ENCODE data around the gene CCDC40. TPM values are rescaled to one million over a fixed set of nuclear protein-coding genes. Genes with fewer than 3 reads are reported as not detected.

The CCDC40 gene
- total and polyA plus RNA-seq, 2 of the 13 experiments (the other 11 are each of a cell fraction or from before 2014, with no cell fraction given): 4.1 to 5.5 TPM

- TF ChIP-seq ERF (CRISPR knock-in tag; IDR thresholded peaks at IDR 0.05) (peak; percentile 99), ZBTB38 (CRISPR knock-in tag; IDR thresholded peaks at IDR 0.05) (peak; percentile 85), ZNF605 (CRISPR knock-in tag; IDR thresholded peaks at IDR 0.05) (peak; percentile 99), ZC3H4 (CRISPR knock-in tag; IDR thresholded peaks at IDR 0.05; ENCODE audit: borderline replicate concordance) (no peak), FUBP1 (CRISPR knock-in tag; IDR thresholded peaks at IDR 0.05; ENCODE audit: borderline replicate concordance) (peak; percentile 25; the same call in 1 of the 2 replicates), BATF2 (CRISPR knock-in tag; IDR thresholded peaks at IDR 0.05) (no peak), RFXAP (CRISPR knock-in tag; IDR thresholded peaks at IDR 0.05; ENCODE audit: borderline replicate concordance) (peak; percentile 89; the same call in 1 of the 2 replicates), IKZF5 (CRISPR knock-in tag; IDR thresholded peaks at IDR 0.05) (peak; percentile 99), HHEX (CRISPR knock-in tag; IDR thresholded peaks at IDR 0.05) (no peak), CBX1 (IDR thresholded peaks at IDR 0.05; ENCODE audit: low read depth) (peak; percentile 71), ZNF672 (CRISPR knock-in tag; IDR thresholded peaks at IDR 0.05) (no peak), HNRNPLL (IDR thresholded peaks at IDR 0.05; ENCODE audit: low read depth, low read length, poor library complexity, severe bottlenecking) (peak; percentile 61), SP140L (CRISPR knock-in tag; IDR thresholded peaks at IDR 0.05; ENCODE audit: borderline replicate concordance) (peak; percentile 60; the same call in 1 of the 2 replicates), ZNF598 (CRISPR knock-in tag; IDR thresholded peaks at IDR 0.05; ENCODE audit: borderline replicate concordance) (no peak), ZNF12 (CRISPR knock-in tag; IDR thresholded peaks at IDR 0.05) (peak; percentile 94), ZNF382 (CRISPR knock-in tag; IDR thresholded peaks at IDR 0.05; ENCODE audit: borderline replicate concordance) (no peak), ZNF552 (CRISPR knock-in tag; IDR thresholded peaks at IDR 0.05; ENCODE audit: borderline replicate concordance) (peak; percentile 78; the same call in 1 of the 2 replicates), NR3C1 (CRISPR knock-in tag; IDR thresholded peaks at IDR 0.05) (no peak), POLR2A (IDR thresholded peaks at IDR 0.05; ENCODE audit: insufficient read depth in 1 of 2, low read depth in 2 of 2, low read length in 2 of 2) (peak in 1 of 2 experiments; percentile 93; a peak in 2 of 4 replicates), GABPB1 (CRISPR knock-in tag; IDR thresholded peaks at IDR 0.05) (peak; percentile 89), EED (CRISPR knock-in tag; IDR thresholded peaks at IDR 0.05) (no peak; the same call in 1 of the 2 replicates), ZNF850 (CRISPR knock-in tag; conservative IDR thresholded peaks at IDR 0.05) (no peak), MATR3 (CRISPR knock-in tag; IDR thresholded peaks at IDR 0.05) (no peak), SSRP1 (CRISPR knock-in tag; IDR thresholded peaks at IDR 0.05) (no peak), HIVEP1 (CRISPR knock-in tag; IDR thresholded peaks at IDR 0.05) (peak; percentile 99), PRMT3 (CRISPR knock-in tag; IDR thresholded peaks at IDR 0.05; ENCODE audit: borderline replicate concordance, low read depth) (peak; percentile 76; the same call in 1 of the 2 replicates), KDM5B (CRISPR knock-in tag; IDR thresholded peaks at IDR 0.05; ENCODE audit: borderline replicate concordance) (peak; percentile 75), TEF (CRISPR knock-in tag; IDR thresholded peaks at IDR 0.05) (peak; percentile 21; the same call in 1 of the 2 replicates)
These were observed 42.8 kb upstream of the CCDC40 start (continued) for GRCh38 chr17:79993390-79994227.
